ENCODE measurements around the gene QRICH2.
A peak's percentile ranks its signal among the peaks of the same experiment; 100 is the strongest.
"Not testable (repeated sequence)": the region's sequence is repeated elsewhere in the genome, so short reads cannot be mapped to it uniquely, and the experiment has no call there.

The QRICH2 gene

GRCh38 chr17:76318586-76318985 is 10.5 kb upstream of the QRICH2 start:
- DNase-seq = no peak

DNA sequence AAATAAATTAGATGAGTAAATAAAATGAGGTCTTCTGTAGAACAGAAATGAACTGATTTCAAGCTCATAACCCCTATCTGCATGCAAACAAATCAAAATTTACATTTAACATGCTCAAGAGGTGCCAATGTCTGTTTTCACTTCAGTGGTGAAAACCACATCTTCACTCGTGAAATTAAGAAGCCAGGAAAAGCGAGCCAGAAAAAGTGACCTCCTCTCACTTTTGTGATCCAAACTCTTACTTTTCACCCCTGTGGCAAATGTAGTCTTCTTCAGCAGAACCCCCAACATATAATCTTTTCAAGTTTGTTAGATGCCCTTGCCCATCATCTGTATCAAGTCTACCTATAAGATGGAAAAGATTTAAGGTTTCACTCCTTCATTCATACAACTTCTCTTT is 9.5 kb upstream of the QRICH2 start:
- DNase-seq = no peak

DNA sequence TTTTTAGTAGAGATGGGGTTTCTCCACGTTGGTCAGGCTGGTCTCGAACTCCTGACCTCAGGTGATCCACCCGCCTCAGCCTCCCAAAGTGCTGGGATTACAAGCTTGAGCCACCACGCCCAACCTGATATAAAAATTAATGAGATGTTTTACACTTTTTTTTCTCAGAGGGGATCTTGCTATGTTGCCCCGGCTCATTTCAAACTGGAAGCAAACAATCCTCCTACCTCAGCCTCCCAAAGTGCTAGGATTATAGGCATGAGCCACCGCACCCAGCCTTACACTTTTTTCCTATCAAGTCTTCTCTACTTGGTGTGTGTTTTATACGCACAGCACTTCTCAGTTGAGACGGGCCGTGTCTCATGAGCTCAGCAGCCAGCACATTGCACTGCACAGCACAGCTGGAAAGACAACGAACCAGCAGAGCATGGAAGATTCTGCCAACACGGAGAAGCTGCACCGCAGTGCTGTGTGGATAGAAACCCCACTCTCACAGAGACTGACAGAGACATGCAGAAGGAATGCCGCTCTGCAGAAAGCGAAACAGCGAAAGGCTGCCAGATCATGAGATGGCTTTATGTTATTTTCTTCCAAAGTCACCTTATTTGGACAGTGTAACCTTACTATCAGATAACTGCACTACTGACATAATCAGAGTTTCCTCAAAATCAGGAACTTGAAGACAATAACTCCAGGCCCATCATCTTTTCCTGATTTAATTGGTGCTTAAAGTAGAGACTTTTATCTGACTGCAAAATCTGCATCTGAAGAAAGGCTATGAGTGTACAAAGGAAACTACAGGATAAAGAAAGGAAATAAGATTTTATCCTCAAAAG is 6.5 kb upstream of the QRICH2 start:
- DNase-seq = no peak

GRCh38 chr17:76312735-76313134 is 4.7 kb upstream of the QRICH2 start:
- DNase-seq = no peak

DNA sequence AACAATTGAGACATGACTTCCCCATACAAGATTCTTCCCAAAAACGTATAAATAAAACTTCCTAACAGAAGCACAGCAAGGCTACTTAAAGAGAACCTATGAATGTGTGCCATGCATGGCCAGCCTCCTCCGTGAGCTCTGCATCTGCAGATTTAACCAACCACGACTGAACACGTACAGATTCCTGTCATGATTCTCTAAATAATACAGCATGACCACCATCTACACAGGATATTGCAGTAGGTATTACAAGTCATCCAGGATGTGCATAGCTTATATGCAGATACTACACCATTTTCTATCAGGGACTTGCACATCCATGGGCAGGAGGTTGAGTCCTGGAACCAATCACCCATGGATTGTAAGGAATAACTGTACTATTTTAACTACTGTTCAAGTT is 1.4 kb upstream of the QRICH2 start:
- no peak for DNase-seq

- no peak for DNase-seq
Observed at GRCh38 chr17:76307299-76307965, 644 bp downstream of the QRICH2 start.

DNA sequence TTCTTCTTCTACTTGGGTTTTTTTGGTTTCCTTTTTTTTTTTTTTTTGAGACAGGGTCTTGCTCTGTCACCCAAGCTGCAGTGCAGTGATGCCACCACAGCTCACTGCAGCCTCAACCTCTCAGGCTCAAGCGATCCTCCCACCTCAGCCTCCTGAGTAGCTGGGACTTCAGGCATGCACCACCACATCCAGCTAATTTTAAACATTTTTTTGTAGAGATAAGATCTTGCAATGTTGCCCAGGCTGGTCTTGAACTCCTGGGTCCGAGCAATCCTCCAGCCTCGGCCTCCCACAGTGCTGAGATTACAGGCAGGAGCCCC is 3.0 kb downstream of the QRICH2 start:
- DNase-seq = not testable (repeated sequence)

- DNase-seq = no peak
Observed at GRCh38 chr17:76304226-76305134, 3.6 kb downstream of the QRICH2 start.

DNA sequence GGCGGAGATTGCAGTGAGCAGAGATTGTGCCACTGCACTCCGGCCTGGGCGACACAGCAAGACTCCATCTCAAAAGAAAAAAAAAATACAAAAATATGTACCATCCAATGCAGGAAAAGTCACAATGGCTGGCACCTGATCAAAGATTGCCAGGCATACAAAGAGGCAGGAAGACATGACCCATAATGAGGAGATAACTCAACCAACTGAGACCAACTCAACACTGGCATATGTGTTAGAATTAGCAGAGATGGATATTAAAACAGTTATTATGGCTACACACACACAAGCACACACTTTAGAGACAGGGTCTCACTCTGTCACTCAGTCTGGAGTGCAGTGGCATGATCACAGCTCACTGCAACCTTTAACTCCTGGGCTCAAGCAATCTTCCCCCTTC is 10.6 kb downstream of the QRICH2 start:
- no peak for DNase-seq

GRCh38 chr17:76296889-76297288 is 11.2 kb downstream of the QRICH2 start:
- no peak for DNase-seq

DNA sequence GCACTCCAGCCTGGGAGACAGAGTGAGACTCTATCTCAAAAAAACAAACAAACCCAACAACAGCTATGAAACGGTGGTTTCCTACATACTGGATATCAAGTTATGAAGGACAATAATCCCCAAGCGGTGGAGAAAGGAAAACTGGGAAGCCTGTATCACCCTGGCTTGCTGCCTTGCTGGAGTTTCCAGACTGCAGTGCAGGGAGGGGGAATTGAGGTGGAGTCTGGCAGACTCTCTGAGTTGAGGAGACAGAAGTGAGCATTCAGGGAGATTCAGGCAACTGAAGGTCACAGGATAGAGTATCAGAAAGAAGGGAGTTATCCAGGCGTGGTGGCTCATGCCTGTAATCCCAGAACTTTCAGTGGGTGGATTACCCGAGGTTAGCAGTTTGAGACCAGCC is 11.9 kb downstream of the QRICH2 start:
- no peak for DNase-seq

DNA sequence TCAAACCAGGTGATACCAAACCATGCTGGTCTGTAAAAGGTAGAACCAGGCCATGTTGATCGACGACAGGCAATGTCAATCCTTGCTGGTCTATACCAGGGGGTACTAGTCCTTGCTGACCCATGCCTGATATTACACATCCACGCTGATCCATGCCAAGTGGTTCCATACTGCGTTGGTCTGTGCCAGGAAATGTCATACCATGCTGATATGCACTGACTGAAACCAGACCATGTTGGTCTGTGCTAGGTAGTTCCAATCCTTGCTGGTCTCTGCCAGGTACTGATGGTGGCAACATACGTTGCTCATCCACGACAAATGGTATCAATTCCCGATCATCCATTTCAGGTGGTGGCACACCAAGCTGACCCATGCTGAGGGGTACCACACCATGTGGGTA is 15.0 kb downstream of the QRICH2 start:
- DNase-seq = no peak

GRCh38 chr17:76292567-76292966 is 15.5 kb downstream of the QRICH2 start:
- no peak for DNase-seq

DNA sequence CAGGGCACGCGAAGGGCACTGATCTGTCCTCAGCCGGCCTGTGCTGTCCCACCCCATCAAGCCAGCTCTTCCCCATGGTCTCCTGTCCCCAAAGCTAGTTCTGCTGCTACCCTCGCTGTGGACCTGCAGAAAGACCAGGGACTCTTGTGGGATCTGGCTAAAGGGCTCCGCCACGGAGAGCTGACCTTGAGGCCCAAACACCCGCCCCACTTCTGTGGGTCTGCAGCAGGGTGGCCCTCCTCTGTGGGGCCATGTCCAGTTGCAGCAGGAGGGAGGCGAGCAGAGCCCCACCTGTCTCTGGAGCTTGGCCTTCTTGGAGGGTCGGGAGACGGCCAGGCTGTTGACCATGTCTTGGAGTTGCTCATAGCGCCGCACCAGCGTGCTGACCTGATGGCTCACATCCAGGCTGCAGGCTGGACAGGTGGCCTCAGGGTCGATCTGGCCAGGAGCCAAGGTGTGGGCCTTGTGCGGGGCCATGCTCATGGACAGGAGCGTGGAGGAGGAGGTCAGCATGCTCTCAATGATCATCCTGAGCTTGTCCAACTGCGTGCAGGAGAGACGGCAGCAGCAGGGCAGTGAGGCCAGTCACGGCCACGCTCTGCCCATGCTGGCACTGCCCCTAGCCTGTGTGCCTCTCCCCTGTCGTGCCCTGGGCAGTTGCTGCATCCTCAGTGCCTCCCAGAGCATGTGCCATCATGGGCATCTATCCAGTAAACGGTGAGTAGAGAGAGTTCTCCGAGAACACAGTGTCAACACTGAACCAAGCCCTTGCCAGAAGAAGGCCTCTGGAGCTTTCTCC is 26.3 kb downstream of the QRICH2 start:
- no peak for DNase-seq

DNA sequence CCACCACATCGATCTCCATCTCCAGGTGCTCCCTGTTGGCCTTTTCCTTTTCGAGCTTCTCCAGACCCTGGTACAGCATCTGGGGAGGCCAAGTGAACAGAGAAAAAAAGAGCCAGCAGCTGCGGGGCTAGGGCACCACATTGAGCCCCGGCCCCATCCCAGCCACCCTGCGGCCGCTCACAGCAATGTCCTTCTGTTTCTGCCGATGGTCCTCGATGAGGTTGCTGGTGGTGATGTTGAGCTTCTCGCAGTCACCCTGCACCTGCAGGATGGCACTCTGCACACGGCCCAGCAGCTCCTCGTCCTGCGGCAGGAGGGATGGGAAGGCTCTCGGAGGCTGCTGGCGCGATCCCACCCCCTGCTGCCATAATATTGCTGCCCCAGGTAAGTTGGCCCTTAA is 27.4 kb downstream of the QRICH2 start:
- DNase-seq = no peak

GRCh38 chr17:76279742-76280287 is 28.3 kb downstream of the QRICH2 start:
- DNase-seq = no peak

DNA sequence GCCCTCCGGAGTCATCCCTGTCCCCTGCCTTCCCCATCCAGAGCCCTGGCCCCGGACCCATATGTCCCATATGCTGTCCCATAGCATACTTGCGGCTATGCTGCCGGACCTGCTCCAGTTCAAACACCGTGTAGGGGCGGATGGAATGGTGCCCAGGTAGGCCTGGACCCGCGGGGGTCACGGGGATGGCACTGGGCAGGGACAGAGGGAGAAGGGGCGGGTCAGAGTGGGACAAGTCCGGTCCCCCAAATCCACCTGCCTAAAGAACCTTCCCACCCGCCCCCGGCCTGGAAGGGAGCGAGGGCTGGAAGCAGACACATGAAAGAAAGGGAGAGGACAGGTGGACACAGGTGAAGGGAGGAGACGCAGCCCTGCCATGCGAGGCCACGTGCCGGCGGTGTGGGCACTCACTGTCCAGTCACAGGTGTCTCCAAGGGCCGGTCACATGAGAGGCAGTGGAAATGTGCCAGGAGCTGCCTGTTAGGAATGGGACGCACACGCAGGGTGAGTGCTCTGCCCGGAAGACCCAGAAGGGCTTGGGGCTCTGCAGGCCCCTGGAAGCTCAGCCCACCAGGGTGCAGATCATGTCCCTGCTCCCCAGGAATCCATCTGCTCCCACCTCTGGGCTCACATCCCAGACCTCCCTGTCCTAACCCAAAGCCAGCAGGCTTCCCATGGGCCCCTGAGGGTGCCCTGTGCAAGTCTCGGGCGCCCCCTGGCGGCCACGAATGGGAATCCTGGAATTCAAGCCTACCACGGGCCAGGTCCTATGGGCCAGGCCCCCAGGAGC is 28.9 kb downstream of the QRICH2 start:
- DNase-seq = peak; percentile 88

DNA sequence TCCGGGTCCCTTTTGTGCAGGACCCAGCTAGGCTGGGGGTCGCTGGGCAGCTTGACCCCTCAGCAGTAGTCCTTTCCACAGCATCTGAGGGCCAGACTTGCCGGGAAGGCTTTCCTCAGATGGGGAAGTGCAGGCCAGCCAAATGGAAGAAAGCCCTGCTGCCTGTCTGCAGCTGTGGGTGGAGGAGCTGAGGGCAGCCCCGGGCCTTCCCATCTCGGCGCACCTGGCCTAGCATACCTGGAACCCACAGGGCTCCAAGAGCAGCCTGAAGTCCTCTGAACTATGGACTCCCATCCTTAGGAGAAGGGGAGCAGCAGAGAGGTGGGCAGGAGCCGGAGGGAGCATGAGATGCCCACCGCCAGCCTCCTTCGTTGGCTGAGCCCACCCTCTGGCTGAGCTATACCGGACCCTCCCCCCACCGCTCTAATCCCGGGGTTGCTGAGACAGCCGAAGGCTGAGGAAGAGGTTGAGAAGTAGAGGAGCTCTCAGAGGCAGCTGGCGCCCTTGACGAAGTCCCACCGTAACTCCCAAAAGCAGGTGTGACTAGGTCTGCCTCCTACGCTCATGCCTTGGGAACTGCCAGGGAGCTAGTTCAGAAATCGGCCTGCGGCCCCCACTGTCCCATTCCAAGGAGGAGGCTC is 29.7 kb downstream of the QRICH2 start:
- no peak for DNase-seq

DNA sequence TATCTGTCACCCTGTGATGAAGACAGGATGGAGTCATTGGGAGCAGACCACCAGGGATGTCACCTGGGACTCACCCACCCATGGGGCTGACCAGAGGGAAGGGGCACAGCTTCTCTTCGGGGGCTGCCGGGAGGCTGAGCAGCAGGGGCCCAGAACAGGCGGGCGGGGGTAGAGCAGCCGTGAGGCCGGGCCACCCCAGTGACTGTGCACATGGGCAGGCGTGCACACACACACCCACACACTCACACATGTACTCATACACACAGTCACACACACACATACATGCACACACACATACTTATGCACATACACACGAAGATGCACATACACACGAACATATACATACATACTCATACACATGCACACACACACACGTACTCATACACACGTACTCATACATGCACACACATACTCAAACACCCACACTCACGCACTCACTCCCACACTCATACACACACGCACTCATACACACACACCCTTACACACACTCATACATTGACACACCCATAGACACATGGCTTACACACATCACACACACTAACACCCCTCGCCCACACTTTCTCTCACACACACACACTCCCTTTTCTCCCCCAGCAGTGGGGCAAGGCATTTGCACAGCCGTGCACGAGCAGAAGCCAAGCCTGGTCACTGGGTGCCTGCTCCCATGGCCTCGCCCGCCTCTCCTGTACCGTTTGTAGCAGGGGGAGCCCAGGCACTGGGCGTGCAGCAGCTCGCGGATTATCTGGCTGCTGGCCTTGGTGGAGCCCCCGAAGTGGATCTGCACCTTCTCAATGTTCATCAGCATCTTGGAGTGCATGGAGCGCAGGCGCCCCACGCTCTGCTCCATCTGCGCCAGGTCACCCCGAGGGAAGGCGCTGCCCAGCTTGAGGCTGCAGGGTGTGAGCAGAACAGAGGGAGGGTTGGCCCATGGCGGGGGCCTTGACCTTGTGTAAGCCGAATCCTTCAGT is 30.5 kb downstream of the QRICH2 start:
- no peak for DNase-seq

Measured in OCI-M1 (cell line).